GM19328 (cell line): ENCODE data around the gene TPH2.

Experiments
- ATAC-seq: cut with Tn5 transposase; IDR thresholded peaks from one replicate; pipeline ENCODE4 v1.9.1; 2021; ENCODE audit warnings: mild to moderate bottlenecking, moderate library complexity; ENCODE audit not compliant: unreplicated experiment

TPH2 gene

DNA sequence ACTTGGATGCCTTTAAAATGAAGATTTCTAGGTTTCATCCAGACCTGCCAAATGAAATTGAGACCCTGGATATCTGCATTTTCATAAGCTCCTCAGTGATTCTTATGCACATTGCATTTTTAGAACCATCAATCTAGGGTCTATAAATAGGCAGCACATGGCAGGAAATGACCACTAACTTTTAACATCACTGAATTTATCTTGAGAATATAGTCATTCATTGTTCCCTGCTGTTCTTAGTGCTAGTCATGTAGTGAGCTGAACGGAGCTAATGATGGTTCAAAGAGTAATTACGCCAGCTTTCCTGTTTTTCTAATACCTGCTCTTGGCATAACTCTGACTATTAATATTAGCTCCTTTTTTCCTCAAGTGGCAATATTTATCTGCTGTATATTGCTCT lies 91.6 kb downstream of the TPH2 start:
- ATAC-seq = no peak

DNA sequence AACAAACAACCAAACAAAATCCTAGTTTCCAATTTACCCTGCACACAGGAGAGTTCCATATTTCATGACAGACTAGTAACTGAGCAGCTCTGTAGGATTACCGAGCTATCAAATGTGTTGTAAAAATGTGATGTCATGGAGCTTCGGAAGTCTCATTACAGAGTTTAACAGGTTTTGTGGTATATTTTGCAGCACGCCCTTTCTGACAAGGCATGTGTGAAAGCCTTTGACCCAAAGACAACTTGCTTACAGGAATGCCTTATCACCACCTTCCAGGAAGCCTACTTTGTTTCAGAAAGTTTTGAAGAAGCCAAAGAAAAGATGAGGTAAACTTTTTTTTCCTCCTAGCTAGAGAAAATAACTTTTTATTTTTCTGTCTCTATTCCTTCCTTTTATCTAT lies 92.4 kb downstream of the TPH2 start:
- no peak for ATAC-seq

- ATAC-seq = no peak
Observed at GRCh38 chr12:72033991-72034390, 95.3 kb downstream of the TPH2 start.

DNA sequence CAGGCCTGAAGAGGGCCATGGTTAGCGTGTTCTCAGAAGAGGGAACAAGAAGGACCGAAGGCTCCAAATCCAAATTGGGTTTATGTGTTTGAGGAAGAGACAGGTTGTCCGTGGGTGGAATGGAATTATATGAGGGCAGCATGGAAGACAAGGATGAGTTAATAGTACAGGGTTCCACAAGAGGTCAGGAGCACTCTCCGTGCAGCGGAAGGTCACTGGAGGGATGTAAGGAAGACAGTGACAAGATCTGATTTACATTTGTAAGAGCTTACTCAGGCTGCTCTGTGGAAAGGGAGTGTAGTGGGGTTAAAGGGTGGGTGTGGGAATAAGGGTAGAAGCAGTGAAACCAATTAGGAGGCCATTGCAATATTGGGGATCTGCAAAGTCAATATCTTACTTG lies 97.0 kb downstream of the TPH2 start:
- no peak for ATAC-seq

DNA sequence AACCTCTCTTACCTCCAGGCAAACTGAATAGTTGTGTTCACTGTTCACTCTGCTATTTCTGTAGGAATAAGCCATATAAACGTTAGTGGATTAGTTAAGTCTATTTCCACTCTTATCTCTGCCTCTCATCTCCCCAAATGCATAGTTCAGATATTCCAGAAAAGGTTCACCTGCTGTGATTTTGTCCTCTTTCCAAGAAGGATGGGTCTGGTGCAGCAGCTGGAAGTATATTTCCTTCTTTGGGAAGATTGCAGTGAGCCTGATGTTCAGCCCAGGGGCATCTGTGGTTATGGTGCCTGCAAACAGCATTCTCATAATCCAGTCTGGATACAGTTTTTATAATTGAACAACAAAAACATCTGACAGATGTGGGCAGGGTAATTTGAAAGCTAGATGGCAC lies 97.7 kb downstream of the TPH2 start:
- no peak for ATAC-seq

- ATAC-seq = no peak
Observed at GRCh38 chr12:72037006-72037795, 98.6 kb downstream of the TPH2 start.

GRCh38 chr12:72041811-72042210 lies 103.2 kb downstream of the TPH2 start:
- ATAC-seq = no peak

GRCh38 chr12:72053604-72054003 lies 115.0 kb downstream of the TPH2 start:
- no peak for ATAC-seq

- ATAC-seq = no peak
Observed at GRCh38 chr12:72054511-72054910, 115.9 kb downstream of the TPH2 start.

GRCh38 chr12:72057330-72057914 lies 118.8 kb downstream of the TPH2 start:
- ATAC-seq = no peak

GRCh38 chr12:72063073-72063472 lies 124.4 kb downstream of the TPH2 start:
- no peak for ATAC-seq

- no peak for ATAC-seq
Observed at GRCh38 chr12:72071030-72071429, 132.4 kb downstream of the TPH2 start.

DNA sequence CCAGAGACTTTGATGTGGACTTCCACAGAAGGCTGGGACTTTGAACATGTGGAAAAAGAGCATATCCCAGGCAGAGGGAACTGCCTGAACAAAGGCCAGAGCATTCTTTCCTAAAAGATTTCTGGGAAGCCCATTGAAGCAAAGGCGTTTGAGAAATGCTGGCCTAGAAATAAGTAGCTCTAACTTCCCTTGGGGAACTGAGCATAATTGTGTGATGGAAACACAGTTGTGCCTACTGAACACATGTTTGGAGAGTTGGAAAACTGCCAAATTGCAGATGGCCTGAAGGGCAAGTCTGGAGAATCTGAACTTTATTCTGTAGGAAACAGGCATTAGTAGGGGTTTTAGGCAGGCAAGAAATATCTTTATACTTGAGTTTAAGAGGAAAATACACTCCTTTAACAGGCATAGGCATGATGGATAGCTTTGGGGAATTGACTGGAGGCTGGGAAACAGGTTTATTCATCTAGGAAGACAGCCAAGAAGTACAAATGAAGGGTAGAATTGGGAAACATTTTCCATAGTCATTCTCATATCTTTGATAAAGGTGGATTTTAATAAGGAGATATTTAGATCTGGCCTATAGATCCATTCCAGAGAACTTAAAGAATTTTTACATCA lies 134.1 kb downstream of the TPH2 start:
- no peak for ATAC-seq

GRCh38 chr12:72074065-72074464 lies 135.4 kb downstream of the TPH2 start:
- ATAC-seq = no peak

DNA sequence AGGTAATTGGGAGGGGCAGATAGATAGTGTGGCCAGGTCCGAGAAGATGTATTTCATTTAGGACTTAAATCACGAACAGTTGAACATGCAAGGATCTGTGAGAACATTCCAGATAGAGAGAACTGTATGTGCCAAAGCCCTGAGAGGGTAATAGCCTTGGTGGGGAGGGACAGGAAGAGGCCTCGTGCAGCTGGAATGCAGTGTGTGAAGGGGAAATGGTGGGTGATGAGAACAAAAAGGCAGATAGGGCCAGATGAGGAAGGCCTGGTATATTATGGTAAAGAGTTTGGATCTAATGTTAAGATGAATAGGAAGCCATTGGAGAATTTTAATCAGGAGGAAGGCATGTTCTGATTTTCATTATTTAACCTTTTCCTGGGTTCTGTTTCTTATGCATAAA lies 136.3 kb downstream of the TPH2 start:
- ATAC-seq = no peak

- no peak for ATAC-seq
Observed at GRCh38 chr12:72075401-72075800, 136.8 kb downstream of the TPH2 start.

DNA sequence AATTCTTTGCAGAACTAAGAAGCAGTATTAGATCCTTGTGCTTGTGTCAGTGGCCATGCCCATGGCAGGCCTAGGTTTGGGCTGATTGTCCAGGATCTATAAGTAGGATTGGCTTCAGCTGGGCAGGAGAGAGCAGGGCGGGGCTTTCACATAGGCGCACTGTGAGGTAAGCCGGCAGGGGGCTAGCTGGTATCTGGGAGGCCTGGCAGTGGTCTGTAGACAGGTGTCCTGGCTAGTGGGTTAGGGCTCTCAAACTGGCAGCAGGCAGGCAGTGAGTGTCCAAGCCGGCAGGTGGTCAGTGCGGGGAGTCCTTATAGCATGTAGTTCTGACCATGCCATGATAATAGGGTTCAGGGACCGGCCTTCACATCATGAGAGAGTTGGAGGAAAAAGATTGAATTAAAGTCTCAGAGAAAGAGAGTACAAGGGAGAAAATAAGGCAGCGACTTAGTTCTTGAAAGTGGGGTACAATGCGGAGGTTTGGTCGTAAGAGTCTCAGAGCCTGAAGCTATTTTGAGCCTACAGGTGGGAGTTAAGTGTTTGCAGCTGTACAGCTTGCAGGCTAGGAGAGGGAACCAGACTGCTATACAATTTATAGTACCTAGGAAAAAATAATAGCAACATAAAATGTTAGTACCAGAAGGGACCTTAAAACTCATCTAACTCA lies 137.4 kb downstream of the TPH2 start:
- no peak for ATAC-seq

DNA sequence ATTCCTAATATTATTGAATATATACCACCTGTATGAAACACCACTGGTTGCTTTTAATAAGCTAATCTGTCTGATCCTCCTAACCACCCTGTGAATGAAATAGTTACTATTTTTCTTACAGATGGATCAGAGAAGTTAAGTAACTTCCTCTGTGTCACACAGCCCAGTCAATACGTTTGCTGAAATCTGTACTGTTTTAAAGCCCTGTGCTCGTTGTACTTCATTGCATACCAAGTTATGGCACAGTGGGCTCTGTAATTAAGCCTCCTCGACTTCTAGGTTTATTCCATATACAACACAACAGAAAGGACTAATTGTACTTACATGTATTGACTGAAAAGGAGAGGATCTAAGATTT lies 137.9 kb downstream of the TPH2 start:
- no peak for ATAC-seq

DNA sequence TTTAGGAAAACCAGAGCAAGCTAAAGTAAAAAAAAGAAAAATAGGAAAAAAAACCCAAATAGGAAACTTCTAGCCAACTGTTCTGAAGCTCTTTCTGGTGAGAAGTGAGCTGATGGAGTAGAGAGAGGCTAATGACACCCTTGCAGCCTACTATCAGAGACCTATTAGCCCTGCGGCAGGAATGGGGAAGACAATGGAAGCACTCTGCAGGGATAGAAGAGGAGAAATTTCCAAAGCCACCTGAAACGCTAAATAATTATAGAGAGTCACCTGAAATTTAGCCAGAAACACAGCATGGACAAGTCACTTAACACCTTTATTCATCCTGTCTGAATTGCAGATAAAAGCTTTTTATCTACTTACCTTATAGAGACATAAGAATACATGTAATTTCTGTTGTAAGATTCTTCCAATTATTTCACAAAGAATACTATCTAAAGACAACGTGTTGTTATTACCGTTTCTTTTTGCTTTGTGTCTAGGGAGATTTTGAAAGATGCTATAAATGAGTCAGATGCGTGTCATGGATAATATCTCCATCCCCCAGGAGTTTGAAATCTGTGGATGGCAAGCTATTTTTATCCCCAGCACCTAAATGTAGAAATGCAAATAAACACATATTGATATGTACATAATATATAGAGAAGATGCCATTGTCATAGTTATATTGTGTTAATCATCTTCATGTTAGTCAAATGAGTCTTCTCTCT lies 138.6 kb downstream of the TPH2 start:
- ATAC-seq = no peak

GRCh38 chr12:72081777-72082176 lies 143.1 kb downstream of the TPH2 start:
- no peak for ATAC-seq
